Measurements from ENCODE around the gene CCNDBP1. TPM values are rescaled to one million over a fixed set of nuclear protein-coding genes. Genes with fewer than 3 reads are reported as not detected.

Gene CCNDBP1
- total and polyA plus RNA-seq, 8 donors = 47.5 to 64.5 (median 55.9) TPM

- Histone ChIP-seq H3K9me3 (no peaks in the 10 kb centered on the region), H3K4me1 (no peaks in the 10 kb centered on the region), H3K36me3 (no peaks in the 10 kb centered on the region), H3K4me3 (no peak overlapping the region), H3K27ac (no peak overlapping the region), H3K27me3 (peaks cover 0 to 6% of the 10 kb centered on the region in 2 donors)
- DNase-seq (no peak), ATAC-seq (no peak)
- intact Hi-C loops (cut with DNase I) = no loop called here
- TF ChIP-seq, protein P1, sequence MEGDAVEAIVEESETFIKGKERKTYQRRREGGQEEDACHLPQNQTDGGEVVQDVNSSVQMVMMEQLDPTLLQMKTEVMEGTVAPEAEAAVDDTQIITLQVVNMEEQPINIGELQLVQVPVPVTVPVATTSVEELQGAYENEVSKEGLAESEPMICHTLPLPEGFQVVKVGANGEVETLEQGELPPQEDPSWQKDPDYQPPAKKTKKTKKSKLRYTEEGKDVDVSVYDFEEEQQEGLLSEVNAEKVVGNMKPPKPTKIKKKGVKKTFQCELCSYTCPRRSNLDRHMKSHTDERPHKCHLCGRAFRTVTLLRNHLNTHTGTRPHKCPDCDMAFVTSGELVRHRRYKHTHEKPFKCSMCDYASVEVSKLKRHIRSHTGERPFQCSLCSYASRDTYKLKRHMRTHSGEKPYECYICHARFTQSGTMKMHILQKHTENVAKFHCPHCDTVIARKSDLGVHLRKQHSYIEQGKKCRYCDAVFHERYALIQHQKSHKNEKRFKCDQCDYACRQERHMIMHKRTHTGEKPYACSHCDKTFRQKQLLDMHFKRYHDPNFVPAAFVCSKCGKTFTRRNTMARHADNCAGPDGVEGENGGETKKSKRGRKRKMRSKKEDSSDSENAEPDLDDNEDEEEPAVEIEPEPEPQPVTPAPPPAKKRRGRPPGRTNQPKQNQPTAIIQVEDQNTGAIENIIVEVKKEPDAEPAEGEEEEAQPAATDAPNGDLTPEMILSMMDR (IDR thresholded peaks at IDR 0.05) = no peak
These were observed 58.9 kb downstream of the CCNDBP1 start for GRCh38 chr15:43244092-43244491.

DNA sequence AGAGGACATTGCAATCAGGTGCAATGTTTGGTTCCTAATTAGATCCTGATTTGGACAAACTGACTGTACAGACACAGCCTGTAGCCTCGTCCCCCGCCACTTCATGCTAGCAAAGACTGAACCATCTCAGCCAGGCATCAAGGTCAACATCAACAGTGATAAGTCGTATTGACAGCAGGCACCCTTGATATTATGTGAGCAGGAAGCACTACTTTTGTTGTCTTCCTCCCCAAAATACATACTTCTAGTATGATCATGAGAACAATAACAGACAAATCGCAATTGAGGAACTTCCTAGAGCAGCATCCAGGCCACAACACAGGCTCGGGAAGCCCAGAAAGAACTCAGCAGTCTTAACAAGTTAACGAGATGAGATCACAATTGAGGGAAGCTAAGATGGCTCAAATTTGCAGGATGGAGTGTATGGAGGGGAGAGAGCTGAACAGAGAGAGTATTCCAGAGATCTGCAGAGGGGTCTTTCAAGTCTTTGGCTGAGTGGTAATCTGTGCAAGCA lies 61.1 kb downstream of the CCNDBP1 start:
- intact Hi-C loops (cut with DNase I) = no loop called here
- ATAC-seq = no peak

More for the DNA sequence above, 61.1 kb downstream of the CCNDBP1 start:
- Histone ChIP-seq H3K27me3 (peaks cover 0 to 4% of the 10 kb centered on the region in 2 donors), H3K9me3 (no peaks in the 10 kb centered on the region), H3K4me3 (no peak overlapping the region), H3K27ac (no peak overlapping the region), H3K36me3 (no peaks in the 10 kb centered on the region), H3K4me1 (no peaks in the 10 kb centered on the region)
- DNase-seq = no peak
- TF ChIP-seq, protein P1 (IDR thresholded peaks at IDR 0.05) = no peak

Other genes starting within 250 kb of the CCNDBP1 start
- gene UBR1, start 79.4 kb upstream of the CCNDBP1 start, total RNA-seq = 10 to 100 TPM; 28.6 to 31.5 TPM
- 10 to 100 TPM; 24.3 to 31.3 (median 28.0) TPM for gene UBR1, start 79.4 kb upstream of the CCNDBP1 start, polyA plus RNA-seq (ENCODE audit: insufficient read length in 6 of 6)
- gene TMEM62, start 51.8 kb upstream of the CCNDBP1 start, total RNA-seq = 10 to 100 TPM; 28.0 to 31.0 TPM
- 10 to 100 TPM; 16.7 to 22.0 (median 18.7) TPM for gene TMEM62, start 51.8 kb upstream of the CCNDBP1 start, polyA plus RNA-seq (ENCODE audit: insufficient read length in 6 of 6)
- not detected for gene EPB42, start 35.6 kb downstream of the CCNDBP1 start, total RNA-seq
- 1 to 10 TPM; 1.1 to 5.3 (median 3.5) TPM for gene EPB42, start 35.6 kb downstream of the CCNDBP1 start, polyA plus RNA-seq (ENCODE audit: insufficient read length in 6 of 6)
- not detected for gene TGM5, start 81.5 kb downstream of the CCNDBP1 start, total RNA-seq
- gene TGM5, start 81.5 kb downstream of the CCNDBP1 start, polyA plus RNA-seq (ENCODE audit: insufficient read length in 6 of 6) = not detected
- gene TGM7, start 116.9 kb downstream of the CCNDBP1 start, total RNA-seq = not detected
- not detected for gene TGM7, start 116.9 kb downstream of the CCNDBP1 start, polyA plus RNA-seq (ENCODE audit: insufficient read length in 6 of 6)
- gene LCMT2, start 145.2 kb downstream of the CCNDBP1 start, total RNA-seq = 10 to 100 TPM in 1 of 2 donors, 1 to 10 TPM in 1; 6.9 to 10.9 TPM
- 10 to 100 TPM in 1 of 6 donors, 1 to 10 TPM in 5; 7.0 to 10.5 (median 9.0) TPM for gene LCMT2, start 145.2 kb downstream of the CCNDBP1 start, polyA plus RNA-seq (ENCODE audit: insufficient read length in 6 of 6)
- gene ZSCAN29, start 185.6 kb downstream of the CCNDBP1 start, total RNA-seq = 10 to 100 TPM; 19.9 to 25.5 TPM
- 10 to 100 TPM; 32.2 to 36.1 (median 34.6) TPM for gene ZSCAN29, start 185.6 kb downstream of the CCNDBP1 start, polyA plus RNA-seq (ENCODE audit: insufficient read length in 6 of 6)
- gene TUBGCP4, start 185.7 kb downstream of the CCNDBP1 start, total RNA-seq = 10 to 100 TPM; 18.5 to 20.8 TPM
- 10 to 100 TPM; 23.9 to 29.0 (median 28.1) TPM for gene TUBGCP4, start 185.7 kb downstream of the CCNDBP1 start, polyA plus RNA-seq (ENCODE audit: insufficient read length in 6 of 6)